VCaP (cell line): ENCODE data around the gene BID.

Experiments
- H3K27ac ChIP-seq: fragments of 450-650 bp; 2 replicates; pipeline ENCODE4 v1.5.1; 2017
- TF ChIP-seq, protein P1 (sequence below): fragments of 450-650 bp; conservative IDR thresholded peaks from 2 replicates; pipeline ENCODE4 v1.5.1; 2017; ENCODE audit warnings: mild to moderate bottlenecking, moderate library complexity

The BID gene

DNA sequence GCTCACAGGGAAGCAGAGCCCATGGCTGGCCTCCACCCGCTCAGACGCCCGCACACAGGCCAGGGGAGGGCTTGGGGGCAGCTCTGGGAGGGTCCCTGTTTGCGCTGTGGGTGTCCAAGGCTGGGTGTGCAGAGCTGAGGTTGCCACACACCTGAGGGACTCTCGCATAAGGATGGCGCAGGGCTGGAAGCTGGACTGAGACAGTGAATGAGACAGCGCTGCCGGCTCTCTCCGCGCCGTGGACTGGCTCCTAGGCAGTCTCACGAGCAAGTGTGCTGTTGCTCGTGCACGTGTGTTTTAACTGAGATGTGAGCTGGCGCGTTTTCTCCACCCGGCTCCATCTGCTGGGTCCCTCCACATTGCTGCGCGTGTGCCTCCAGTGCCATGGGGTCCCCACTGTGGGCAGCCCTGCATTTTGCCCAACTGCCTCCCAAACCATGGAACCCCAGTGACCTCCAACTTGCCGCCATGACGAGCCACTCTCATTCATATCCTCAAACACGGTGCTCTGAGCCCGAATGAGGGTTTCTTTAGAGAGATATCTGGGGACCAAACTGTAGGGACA is 4.2 kb upstream of the BID start:
- H3K27ac ChIP-seq: no peak overlapping the region
- TF ChIP-seq, protein P1, sequence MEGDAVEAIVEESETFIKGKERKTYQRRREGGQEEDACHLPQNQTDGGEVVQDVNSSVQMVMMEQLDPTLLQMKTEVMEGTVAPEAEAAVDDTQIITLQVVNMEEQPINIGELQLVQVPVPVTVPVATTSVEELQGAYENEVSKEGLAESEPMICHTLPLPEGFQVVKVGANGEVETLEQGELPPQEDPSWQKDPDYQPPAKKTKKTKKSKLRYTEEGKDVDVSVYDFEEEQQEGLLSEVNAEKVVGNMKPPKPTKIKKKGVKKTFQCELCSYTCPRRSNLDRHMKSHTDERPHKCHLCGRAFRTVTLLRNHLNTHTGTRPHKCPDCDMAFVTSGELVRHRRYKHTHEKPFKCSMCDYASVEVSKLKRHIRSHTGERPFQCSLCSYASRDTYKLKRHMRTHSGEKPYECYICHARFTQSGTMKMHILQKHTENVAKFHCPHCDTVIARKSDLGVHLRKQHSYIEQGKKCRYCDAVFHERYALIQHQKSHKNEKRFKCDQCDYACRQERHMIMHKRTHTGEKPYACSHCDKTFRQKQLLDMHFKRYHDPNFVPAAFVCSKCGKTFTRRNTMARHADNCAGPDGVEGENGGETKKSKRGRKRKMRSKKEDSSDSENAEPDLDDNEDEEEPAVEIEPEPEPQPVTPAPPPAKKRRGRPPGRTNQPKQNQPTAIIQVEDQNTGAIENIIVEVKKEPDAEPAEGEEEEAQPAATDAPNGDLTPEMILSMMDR: no peak

DNA sequence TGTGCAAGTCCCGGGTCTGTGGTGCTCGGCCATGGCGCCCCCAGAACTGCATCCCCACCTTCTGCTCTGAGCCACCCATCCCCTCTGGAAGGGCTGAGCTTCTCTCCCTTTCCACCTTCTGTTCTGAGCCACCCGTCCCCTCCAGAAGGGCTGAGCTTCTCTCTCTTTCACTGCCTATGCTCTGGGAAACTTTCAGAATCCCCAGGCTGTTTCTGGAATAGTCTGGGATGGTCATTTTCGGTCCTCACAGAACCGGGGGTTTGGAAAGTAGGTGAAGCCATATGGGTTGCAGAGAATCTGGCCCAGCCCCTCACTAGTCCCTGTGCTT is 3.4 kb upstream of the BID start:
- TF ChIP-seq, protein P1: no peak
- H3K27ac ChIP-seq: no peak overlapping the region

GRCh38 chr22:17777005-17777716 is 2.9 kb upstream of the BID start:
- TF ChIP-seq, protein P1: no peak
- no peak overlapping the region for H3K27ac ChIP-seq

DNA sequence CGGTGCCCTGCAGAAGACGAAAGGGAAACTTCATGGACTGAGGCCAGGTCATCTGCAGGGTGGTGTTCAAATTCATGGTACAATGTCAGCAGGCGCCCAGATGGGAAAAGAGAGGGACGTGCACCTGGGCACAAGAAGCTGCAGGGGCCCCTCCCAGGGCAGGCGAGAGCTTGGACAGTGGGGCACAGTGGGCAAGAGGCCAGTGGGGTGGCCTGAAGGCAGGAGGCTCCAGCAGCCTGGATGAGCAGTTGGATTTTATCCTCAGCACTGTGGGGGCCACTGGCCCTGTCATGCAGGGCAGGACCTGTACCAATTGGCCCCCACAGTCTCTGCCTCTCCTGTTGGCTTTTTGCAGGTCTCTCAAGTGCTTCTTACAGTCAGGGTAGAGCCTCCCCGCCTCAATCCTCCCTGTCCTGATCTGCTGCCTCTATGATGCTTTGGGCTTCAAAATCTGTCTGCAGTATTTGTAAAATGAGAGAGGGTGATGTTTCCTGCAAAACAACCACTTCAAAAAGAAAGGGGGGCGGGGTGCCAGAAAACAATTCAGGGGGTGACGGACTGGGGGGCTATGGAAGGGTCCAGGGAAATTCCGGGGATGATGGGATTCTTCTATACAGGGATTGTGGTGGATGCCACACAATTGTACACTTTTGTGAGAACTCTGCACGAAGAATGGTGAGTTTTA is 1.7 kb upstream of the BID start:
- TF ChIP-seq, protein P1: no peak
- no peak overlapping the region for H3K27ac ChIP-seq

DNA sequence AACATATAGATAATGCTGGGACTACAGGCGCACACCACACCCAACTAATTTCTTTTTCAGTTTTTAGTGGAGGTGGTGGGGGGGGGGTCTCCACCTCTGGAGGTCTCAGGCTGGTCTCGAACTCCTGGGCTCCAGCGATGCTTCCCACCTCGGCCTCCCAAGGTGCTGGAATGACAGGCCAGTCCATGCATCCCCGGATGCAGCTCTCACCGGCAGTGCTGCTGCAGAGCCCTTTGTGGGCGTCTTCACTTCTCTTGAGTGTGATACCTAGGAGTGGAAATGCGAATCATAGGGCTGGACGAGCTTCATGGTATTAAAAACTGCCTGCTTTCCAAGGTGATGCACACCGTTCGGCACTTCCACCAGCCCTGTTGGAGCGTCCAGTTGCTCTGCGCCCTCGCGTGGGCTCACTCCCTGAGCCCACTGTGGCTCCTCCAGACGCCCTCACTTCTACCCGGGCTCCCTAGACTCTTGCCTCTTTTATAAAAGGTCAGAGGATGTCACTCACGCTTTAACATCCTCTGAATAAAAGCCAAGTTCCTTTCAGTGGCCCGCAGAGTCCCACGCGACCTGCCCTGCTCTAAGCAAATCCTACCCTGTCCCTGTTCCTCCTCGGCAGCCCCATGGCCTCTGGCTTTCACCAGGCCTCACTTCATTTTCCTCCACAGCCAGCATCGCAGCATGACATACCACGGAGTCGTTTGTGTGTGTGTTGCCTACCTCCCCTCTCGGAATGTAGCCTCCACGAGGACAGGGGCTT is 837 bp upstream of the BID start:
- TF ChIP-seq, protein P1: no peak
- peak overlapping the region; percentile 83 for H3K27ac ChIP-seq

- peak overlapping the region; percentile 83 for H3K27ac ChIP-seq
- TF ChIP-seq, protein P1: no peak
Measured at GRCh38 chr22:17773606-17774205, 563 bp downstream of the BID start.
